Measurements from ENCODE around the gene PRUNE2. TPM values are rescaled to one million over a fixed set of nuclear protein-coding genes. Genes with fewer than 3 reads are reported as not detected.

The PRUNE2 gene
- total and polyA plus RNA-seq, 9 of the 15 experiments (the other 6 are each of a cell fraction or from before 2014, with no cell fraction given): 0.05 to 0.45 (median 0.18) TPM; not detected in 1

GRCh38 chr9:76927540-76928240 is 21.8 kb upstream of the PRUNE2 start:
- in situ Hi-C loops (cut with MboI) (no loop called here), intact Hi-C loops (cut with micrococcal nuclease) (no loop called here)
- Histone ChIP-seq H2AFZ (ENCODE audit: low read depth, low read length) (no peak overlapping the region), H3K27ac (ENCODE audit: extremely low read depth, low read depth, low read length) (no peak overlapping the region), H4K20me1 (replicated peaks; ENCODE audit: control insufficient read depth, insufficient read depth, low read length) (no peaks in the 10 kb centered on the region), H3K36me3 (ENCODE audit: control insufficient read depth, insufficient read depth, low read length) (no peaks in the 10 kb centered on the region), H3K4me3 (no peak overlapping the region), H3K79me2 (ENCODE audit: control insufficient read depth, insufficient read depth, low read length) (no peaks in the 10 kb centered on the region), H3K4me2 (ENCODE audit: insufficient read depth, low read length) (no peak overlapping the region), H3K27me3 (ENCODE audit: control insufficient read depth in 2 of 2, insufficient read depth in 2 of 2, low read length in 2 of 2) (no peaks in the 10 kb centered on the region), H3K9me3 (replicated peaks; ENCODE audit: control insufficient read depth, insufficient read depth, low read depth, low read length) (no peaks in the 10 kb centered on the region), H3K9me1 (ENCODE audit: control insufficient read depth, insufficient read depth, low read length) (no peaks in the 10 kb centered on the region), H3K4me1 (replicated peaks in 1 of 2; ENCODE audit: control insufficient read depth in 2 of 2, insufficient read depth in 2 of 2, low read length in 2 of 2) (no peaks in the 10 kb centered on the region), H3K9ac (ENCODE audit: insufficient read depth in 1 of 2, low read depth in 2 of 2, low read length in 2 of 2) (no peak overlapping the region)
- WGBS (ENCODE audit: insufficient coverage, low coverage, missing lambda C conversion rate): 2% methylated on average over 5 of the region's 5 CpGs
- FAIRE-seq (no peak), ATAC-seq (no peak), DNase-seq (ENCODE audit: extremely low read depth in 1 of 4, low spot score in 3 of 4) (no peak)
- ChIA-PET POLR2A (no interaction called here), CTCF (ENCODE audit: low intra/inter-chr PET ratio) (no interaction called here)
- no TSS peak for BruUV-seq (replicated peaks)
- TF ChIP-seq SAP30 (IDR thresholded peaks at IDR 0.05; ENCODE audit: borderline replicate concordance, insufficient read depth, low read depth, low read length, poor library complexity, severe bottlenecking) (no peak), ZNF589 (CRISPR knock-in tag; IDR thresholded peaks at IDR 0.05; ENCODE audit: low read depth) (no peak), NR2F6 (CRISPR knock-in tag; IDR thresholded peaks at IDR 0.05) (no peak), TFAP4 (CRISPR knock-in tag; IDR thresholded peaks at IDR 0.05; ENCODE audit: borderline replicate concordance) (no peak), EHMT2 (IDR thresholded peaks at IDR 0.05) (no peak), SRSF1 (IDR thresholded peaks at IDR 0.05; ENCODE audit: low read depth, low read length) (no peak), POLR3G (IDR thresholded peaks at IDR 0.05; ENCODE audit: extremely low read depth, insufficient read length, insufficient replicate concordance) (no peak), DIDO1 (tag; IDR thresholded peaks at IDR 0.05; ENCODE audit: low read depth) (no peak), ZNF165 (CRISPR knock-in tag; IDR thresholded peaks at IDR 0.05; ENCODE audit: borderline replicate concordance) (no peak), BCL6 (CRISPR knock-in tag; IDR thresholded peaks at IDR 0.05) (no peak), ZBTB7A (IDR thresholded peaks at IDR 0.05; ENCODE audit: borderline replicate concordance, control insufficient read depth, low read depth, low read length) (no peak), ZNF76 (CRISPR knock-in tag; IDR thresholded peaks at IDR 0.05; ENCODE audit: borderline replicate concordance) (no peak), HNRNPUL1 (IDR thresholded peaks at IDR 0.05; ENCODE audit: low read length) (no peak), TFE3 (CRISPR knock-in tag; IDR thresholded peaks at IDR 0.05) (no peak)
- TF ChIP-seq, protein P1, sequence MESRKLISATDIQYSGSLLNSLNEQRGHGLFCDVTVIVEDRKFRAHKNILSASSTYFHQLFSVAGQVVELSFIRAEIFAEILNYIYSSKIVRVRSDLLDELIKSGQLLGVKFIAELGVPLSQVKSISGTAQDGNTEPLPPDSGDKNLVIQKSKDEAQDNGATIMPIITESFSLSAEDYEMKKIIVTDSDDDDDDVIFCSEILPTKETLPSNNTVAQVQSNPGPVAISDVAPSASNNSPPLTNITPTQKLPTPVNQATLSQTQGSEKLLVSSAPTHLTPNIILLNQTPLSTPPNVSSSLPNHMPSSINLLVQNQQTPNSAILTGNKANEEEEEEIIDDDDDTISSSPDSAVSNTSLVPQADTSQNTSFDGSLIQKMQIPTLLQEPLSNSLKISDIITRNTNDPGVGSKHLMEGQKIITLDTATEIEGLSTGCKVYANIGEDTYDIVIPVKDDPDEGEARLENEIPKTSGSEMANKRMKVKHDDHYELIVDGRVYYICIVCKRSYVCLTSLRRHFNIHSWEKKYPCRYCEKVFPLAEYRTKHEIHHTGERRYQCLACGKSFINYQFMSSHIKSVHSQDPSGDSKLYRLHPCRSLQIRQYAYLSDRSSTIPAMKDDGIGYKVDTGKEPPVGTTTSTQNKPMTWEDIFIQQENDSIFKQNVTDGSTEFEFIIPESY (CRISPR knock-in tag; IDR thresholded peaks at IDR 0.05): no peak

All from K562 (cell line).